ENCODE data around the gene TBC1D14. TPM values are rescaled to one million over a fixed set of nuclear protein-coding genes. Genes with fewer than 3 reads are reported as not detected.

The TBC1D14 gene
- total RNA-seq, 4 donors from 2014 or later: 36.0 to 56.2 (median 41.4) TPM

DNA sequence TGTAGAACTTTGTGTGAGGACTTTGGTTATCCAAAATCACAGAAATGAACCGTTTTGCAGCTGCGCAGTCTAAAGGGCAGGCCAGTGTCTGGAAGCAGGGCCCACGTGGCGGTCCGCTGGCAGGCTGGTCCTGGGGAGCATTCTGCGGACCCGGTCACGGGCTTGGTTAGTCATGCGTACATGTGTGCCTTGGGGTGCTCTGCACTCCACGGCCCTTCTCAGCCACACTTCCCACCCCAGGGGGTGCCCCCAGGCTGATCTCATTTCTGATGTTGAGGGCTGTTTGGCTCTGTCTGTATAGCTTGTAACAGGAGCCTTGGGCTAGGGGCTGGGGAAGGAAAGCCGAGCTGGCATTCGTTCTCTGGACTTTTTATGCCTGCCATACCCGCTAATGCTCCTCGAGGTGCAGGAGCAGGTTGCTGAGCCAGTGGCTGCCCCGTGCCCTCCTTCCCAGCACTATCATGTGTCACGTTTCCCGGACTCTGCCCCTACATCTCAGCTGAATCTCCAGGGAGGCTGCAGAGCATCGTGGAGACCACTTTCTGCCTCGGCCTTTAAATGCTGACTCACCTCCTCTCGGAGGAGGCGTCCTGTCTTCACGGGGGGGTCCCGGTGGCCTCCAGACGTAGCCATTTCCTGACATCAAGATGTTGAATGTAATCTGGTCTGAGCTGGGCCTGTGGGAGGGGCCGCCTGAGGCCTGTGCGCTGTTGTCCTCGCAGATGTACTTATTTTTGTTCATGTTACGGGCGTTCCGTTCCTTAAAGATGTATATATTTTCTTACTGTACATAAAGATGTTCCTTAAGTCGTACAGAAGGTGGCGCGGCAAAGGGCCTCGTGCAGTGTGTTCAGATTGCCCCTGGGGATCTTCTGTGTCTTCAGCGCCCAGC lies 122.2 kb downstream of the TBC1D14 start:
- Histone ChIP-seq H3K27me3 (no peaks in the 10 kb centered on the region), H3K4me1 (no peaks in the 10 kb centered on the region), H3K36me3 (peaks cover 0 to 32% of the 10 kb centered on the region in 2 donors), H3K4me3 (no peak overlapping the region), H3K27ac (no peak overlapping the region), H3K9me3 (no peaks in the 10 kb centered on the region)
- DNase-seq (no peak), ATAC-seq (no peak)
- in situ Hi-C loops (cut with MboI; ENCODE audit: low sequenced_read_pairs in 4 of 4) (no loop called here), intact Hi-C loops (cut with DNase I; ENCODE audit: low total_unique reads) (no loop called here)
- TF ChIP-seq, protein P1, sequence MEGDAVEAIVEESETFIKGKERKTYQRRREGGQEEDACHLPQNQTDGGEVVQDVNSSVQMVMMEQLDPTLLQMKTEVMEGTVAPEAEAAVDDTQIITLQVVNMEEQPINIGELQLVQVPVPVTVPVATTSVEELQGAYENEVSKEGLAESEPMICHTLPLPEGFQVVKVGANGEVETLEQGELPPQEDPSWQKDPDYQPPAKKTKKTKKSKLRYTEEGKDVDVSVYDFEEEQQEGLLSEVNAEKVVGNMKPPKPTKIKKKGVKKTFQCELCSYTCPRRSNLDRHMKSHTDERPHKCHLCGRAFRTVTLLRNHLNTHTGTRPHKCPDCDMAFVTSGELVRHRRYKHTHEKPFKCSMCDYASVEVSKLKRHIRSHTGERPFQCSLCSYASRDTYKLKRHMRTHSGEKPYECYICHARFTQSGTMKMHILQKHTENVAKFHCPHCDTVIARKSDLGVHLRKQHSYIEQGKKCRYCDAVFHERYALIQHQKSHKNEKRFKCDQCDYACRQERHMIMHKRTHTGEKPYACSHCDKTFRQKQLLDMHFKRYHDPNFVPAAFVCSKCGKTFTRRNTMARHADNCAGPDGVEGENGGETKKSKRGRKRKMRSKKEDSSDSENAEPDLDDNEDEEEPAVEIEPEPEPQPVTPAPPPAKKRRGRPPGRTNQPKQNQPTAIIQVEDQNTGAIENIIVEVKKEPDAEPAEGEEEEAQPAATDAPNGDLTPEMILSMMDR (IDR thresholded peaks at IDR 0.05 in 4 of 5, conservative IDR thresholded peaks at IDR 0.05 in 1 of 5): no peak

DNA sequence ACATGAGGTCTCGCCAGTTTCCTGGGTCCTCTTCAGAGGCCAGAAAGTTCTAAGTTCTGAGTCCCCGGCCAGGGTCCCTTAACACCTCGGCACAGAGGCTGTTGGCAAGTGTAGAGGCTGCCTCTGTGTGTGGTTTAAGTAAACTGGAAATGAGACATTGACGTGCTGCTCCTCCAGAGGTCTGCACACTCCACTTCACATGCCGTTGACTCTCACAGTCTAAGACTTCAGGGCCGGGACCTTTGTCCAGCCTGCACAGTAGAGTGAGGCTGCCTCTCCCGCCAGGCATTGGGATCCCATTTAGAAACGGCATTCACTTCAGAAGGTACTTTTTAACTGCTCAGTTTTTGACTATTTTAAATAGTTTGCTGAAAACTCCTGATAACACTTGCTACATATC lies 123.0 kb downstream of the TBC1D14 start:
- Histone ChIP-seq H3K27me3 (no peaks in the 10 kb centered on the region), H3K27ac (no peak overlapping the region), H3K4me3 (no peak overlapping the region), H3K9me3 (no peaks in the 10 kb centered on the region), H3K4me1 (no peaks in the 10 kb centered on the region), H3K36me3 (peaks cover 0 to 32% of the 10 kb centered on the region in 2 donors)
- DNase-seq (no peak), ATAC-seq (no peak)
- TF ChIP-seq, protein P1 (IDR thresholded peaks at IDR 0.05 in 4 of 5, conservative IDR thresholded peaks at IDR 0.05 in 1 of 5): no peak
- TF ChIP-seq POLR2A (IDR thresholded peaks at IDR 0.05): no peak
- intact Hi-C loops (cut with DNase I; ENCODE audit: low total_unique reads) (no loop called here), in situ Hi-C loops (cut with MboI; ENCODE audit: low sequenced_read_pairs in 4 of 4) (no loop called here)

DNA sequence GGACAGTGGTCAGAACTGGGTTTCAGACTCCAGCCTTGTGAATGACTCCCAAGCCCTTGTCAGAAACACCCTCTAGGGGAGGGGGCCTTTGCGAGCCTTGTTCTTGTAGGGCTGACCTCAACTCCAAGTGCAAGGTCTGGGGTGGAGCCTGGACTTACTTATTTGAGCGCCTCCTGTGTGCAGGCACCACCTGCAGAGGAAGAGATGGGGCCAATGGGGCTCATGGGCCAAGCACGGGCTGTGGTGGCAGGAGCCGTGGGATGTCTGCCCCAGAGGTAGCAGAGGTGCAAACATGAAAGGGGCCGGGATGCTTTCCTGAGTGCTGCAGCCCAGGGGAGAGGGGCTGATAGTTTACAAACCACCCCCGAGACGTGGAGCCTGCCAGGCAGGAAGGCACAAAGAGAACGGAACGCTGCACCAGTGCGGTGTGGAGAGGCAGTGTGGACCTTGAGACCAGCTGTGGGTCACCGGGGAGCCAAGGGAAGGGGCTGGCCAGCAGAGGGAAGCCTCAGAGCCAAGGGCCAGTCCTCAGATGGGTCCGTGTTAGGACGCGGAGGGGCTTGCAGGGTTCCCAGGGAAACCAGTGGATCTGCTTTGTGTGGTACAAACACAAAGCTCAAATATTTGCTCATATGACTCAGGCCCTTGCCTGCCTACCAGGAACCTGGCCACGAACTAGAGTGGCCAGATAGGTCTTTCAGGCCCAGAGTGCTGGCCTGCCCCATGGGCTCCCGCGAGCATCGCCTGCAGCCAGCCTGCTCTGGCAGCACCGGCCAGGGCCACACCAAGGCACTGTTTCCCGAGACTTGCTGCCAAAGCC lies 124.8 kb downstream of the TBC1D14 start:
- no peaks in the 10 kb centered on the region for H3K9me3 ChIP-seq
- peak in 1 of 2 donors; percentile 19 for ATAC-seq
- in situ Hi-C loops (cut with MboI; ENCODE audit: low sequenced_read_pairs in 4 of 4): no loop called here
- intact Hi-C loops (cut with DNase I; ENCODE audit: low total_unique reads): no loop called here
- no peak for TF ChIP-seq POLR2A (IDR thresholded peaks at IDR 0.05)
- TF ChIP-seq, protein P1 (IDR thresholded peaks at IDR 0.05 in 4 of 5, conservative IDR thresholded peaks at IDR 0.05 in 1 of 5): no peak
- no peaks in the 10 kb centered on the region for H3K27me3 ChIP-seq
- H3K4me1 ChIP-seq: no peaks in the 10 kb centered on the region
- peaks cover 0 to 32% of the 10 kb centered on the region in 2 donors for H3K36me3 ChIP-seq
- no peak overlapping the region for H3K27ac ChIP-seq
- no peak for DNase-seq
- no peak overlapping the region for H3K4me3 ChIP-seq

DNA sequence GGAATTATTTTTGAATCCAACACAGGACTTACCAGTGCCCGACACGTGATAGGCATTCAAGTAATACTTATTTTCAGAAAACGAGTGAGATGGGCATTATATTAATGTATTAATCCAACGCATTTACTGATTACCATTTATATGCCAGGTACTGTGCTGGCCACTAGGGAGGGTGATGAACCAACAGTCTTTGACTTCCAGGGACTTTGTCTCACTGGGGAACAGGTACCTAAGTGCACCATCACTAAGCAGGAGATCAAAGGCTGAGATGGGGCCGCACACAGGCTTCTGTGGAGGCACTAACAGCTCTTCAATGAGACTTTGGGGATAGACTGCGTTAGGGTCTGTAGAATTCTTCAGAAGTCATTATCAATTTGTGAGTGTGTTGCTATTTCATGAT lies 127.8 kb downstream of the TBC1D14 start:
- H3K4me3 ChIP-seq: no peak overlapping the region
- no peak for DNase-seq
- H3K27me3 ChIP-seq: no peaks in the 10 kb centered on the region
- peaks cover 0 to 3% of the 10 kb centered on the region in 2 donors for H3K36me3 ChIP-seq
- TF ChIP-seq, protein P1 (IDR thresholded peaks at IDR 0.05 in 4 of 5, conservative IDR thresholded peaks at IDR 0.05 in 1 of 5): no peak
- no peak for TF ChIP-seq POLR2A (IDR thresholded peaks at IDR 0.05)
- H3K4me1 ChIP-seq: peaks cover 10 to 12% of the 10 kb centered on the region in 2 donors
- in situ Hi-C loops (cut with MboI; ENCODE audit: low sequenced_read_pairs in 4 of 4): no loop called here
- ATAC-seq: no peak
- H3K9me3 ChIP-seq: no peaks in the 10 kb centered on the region
- intact Hi-C loops (cut with DNase I; ENCODE audit: low total_unique reads): no loop called here
- no peak overlapping the region for H3K27ac ChIP-seq

Data from gastrocnemius medialis (tissue), 4 donors.